Measurements from ENCODE around the gene FECH.

The FECH gene

DNA sequence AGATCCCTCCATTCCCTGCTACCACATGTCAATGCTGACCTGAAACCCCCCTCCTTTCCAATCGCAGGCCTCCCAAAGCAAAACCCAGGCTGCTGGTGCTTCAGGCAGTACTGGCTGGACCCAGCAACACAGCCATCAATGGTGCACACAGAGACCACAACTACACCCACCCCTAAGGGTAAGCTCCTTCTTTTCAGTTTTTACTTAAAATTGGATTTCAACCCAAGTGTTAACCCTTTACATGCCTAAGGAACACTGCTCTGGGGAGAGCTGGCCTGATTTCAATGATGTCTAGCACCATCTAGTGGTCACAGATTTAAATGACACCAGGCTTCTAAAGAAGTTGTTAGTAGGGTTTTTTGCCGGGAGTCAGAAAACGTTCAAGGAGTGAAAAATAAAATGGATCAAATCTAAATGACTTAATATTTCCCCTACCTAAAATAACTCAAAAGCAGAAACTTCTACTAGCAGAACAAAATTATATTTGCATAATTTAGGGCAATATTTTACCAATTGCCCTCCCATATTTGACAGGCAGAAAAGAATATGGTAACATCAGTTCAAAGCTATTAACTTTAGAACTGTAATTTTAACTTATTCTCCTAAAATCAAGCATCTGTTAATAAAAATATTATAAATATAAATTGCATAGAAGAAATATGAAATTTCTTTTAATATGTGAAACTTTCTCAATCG lies 24.6 kb downstream of the FECH start:
- TF ChIP-seq, protein P1, sequence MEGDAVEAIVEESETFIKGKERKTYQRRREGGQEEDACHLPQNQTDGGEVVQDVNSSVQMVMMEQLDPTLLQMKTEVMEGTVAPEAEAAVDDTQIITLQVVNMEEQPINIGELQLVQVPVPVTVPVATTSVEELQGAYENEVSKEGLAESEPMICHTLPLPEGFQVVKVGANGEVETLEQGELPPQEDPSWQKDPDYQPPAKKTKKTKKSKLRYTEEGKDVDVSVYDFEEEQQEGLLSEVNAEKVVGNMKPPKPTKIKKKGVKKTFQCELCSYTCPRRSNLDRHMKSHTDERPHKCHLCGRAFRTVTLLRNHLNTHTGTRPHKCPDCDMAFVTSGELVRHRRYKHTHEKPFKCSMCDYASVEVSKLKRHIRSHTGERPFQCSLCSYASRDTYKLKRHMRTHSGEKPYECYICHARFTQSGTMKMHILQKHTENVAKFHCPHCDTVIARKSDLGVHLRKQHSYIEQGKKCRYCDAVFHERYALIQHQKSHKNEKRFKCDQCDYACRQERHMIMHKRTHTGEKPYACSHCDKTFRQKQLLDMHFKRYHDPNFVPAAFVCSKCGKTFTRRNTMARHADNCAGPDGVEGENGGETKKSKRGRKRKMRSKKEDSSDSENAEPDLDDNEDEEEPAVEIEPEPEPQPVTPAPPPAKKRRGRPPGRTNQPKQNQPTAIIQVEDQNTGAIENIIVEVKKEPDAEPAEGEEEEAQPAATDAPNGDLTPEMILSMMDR (conservative IDR thresholded peaks at IDR 0.05; ENCODE audit: low read length), result peak; percentile 83
- peak; percentile 48 for DNase-seq (ENCODE audit: low read depth)
- H3K4me3 ChIP-seq (ENCODE audit: low read length), result no peak overlapping the region

DNA sequence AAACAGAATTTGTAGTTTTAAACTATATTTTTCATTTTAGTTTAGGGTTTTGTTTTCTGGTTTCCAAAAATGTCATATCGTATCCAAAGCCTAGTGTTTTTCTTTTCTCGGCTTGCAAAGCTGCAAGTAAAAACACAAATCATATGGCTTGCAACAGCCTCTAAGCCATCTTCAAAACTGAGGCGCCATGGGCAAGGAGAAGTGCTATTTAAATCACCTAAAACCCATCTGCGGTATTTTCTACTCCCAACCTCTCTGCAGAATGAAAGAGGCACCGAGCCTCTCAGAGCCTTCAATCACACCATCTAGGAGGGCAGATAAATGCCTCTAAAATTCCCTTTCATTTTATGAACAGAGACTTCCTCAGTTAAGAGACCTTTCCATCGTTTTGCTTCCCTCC lies 25.2 kb downstream of the FECH start:
- H3K4me3 ChIP-seq (ENCODE audit: low read length), result no peak overlapping the region
- DNase-seq (ENCODE audit: low read depth), result no peak
- TF ChIP-seq, protein P1 (conservative IDR thresholded peaks at IDR 0.05; ENCODE audit: low read length), result no peak

DNA sequence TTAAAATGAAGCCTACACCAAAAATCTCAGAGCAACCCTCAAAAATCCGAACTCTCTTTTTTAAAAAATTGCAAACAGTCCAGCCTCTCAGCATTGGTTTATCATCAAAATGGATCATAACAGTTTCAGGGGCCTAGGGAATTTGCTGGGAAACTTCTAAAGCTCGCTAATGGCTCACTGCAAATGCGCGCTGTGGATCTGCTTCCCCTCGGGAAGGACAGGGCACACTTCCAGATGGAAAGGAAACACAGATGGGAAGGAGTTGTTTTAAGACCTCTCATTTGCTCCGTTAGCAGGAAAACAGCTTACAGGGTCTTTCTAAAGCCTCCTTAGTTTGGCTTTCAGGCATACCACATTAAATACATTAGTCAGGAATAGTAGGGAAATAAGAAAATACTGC lies 27.2 kb downstream of the FECH start:
- no peak for DNase-seq (ENCODE audit: low read depth)
- TF ChIP-seq, protein P1 (conservative IDR thresholded peaks at IDR 0.05; ENCODE audit: low read length), result no peak
- no peak overlapping the region for H3K4me3 ChIP-seq (ENCODE audit: low read length)

DNA sequence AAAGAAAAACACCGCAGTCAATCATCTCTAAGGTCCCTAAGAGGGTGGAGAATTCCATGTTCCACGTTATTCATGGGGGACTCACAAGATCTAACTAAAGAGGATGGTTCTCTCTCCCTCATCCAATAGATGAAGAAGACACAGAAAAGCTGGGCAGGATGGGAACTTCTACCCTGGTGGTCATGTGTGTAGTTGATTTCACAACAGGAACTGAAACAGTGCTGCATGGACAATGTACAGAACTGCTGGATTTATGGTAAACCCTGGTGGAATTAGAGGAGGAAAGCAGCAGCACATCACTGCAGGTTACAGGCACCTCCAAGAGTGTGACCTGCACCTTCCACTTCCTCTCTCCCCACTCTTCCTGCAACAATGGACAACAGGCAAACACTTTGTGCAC lies 31.4 kb downstream of the FECH start:
- TF ChIP-seq, protein P1 (conservative IDR thresholded peaks at IDR 0.05; ENCODE audit: low read length), result no peak
- DNase-seq (ENCODE audit: low read depth), result no peak
- H3K4me3 ChIP-seq (ENCODE audit: low read length), result no peak overlapping the region

DNA sequence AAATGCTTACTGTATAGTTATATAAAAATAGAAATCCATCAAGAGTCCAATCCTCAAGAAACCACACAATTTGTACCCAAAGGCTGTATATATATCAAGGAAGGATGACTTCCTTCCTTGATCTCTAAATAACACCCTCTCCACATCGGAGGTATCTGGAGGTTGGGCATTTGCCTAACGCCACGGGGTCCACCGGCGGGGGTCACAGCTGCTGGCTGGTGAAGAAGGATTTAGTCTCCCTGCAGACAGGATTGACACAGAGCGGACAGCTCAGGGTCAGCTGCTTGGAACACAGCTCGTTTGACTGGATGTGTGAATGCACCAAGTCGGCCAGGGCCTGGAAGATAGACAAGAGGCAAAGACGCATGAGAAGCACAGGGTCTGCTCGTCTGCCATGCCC lies 36.0 kb downstream of the FECH start:
- no peak for DNase-seq (ENCODE audit: low read depth)
- H3K4me3 ChIP-seq (ENCODE audit: low read length), result no peak overlapping the region
- TF ChIP-seq, protein P1 (conservative IDR thresholded peaks at IDR 0.05; ENCODE audit: low read length), result no peak

DNA sequence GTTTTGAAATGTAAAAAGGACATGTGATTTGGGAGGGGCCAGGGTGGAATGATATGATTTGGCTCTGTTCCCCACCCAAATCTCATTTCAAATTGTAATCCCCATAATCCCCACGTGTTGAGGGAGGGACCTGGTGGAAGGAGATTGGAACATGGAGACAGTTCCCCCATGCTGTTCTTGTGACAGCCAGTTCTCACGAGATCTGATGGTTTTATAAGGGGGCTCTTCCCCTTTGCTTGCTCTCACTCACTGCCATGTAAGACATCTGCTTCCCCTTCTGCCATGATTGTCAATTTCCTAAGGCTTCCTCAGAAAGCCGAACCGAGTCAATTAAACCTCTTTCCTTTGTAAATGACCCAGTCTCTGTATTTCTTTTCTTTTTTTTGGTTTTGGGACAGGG lies 39.2 kb downstream of the FECH start:
- no peak for DNase-seq (ENCODE audit: low read depth)
- TF ChIP-seq, protein P1 (conservative IDR thresholded peaks at IDR 0.05; ENCODE audit: low read length), result no peak
- H3K4me3 ChIP-seq (ENCODE audit: low read length), result no peak overlapping the region

DNA sequence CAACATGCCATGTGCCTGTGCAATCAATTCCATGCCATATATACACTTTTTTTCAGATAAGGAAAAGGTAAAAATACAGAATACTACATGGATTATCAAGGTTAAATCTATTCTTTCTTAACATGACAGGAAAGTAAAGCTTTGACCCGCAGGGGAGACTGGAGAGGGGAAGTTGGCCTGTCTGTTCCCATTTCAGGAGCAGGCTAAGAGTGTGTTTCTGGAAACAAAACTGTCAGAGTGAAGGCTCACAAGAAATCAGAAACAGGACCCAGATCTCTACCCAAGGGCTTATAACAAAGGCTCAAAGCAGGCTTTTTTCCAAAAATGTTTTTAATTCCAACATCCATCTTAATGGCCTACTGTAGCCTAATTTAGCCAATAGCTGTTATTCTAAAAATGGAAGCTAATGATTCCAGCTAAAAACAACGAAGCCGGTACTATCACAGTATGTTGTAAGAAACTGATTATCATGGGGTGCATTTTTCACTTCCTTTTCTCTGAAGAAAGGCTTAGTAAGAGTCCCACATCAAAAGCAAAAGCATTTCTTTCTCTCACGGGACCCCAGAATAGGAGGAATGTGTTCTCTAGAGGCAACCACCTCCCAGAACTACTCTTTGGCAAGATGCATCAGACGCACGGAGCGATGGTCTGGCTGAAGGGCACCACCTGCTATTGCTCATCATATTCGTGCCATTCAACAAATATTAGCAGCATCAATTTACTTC lies 41.4 kb downstream of the FECH start:
- no peak overlapping the region for H3K4me3 ChIP-seq (ENCODE audit: low read length)
- DNase-seq (ENCODE audit: low read depth), result no peak
- TF ChIP-seq, protein P1 (conservative IDR thresholded peaks at IDR 0.05; ENCODE audit: low read length), result no peak

All from AG10803 (cell line).